Sigmoid colon (tissue), 4 donors: Measurements from ENCODE around the gene SPATA31D3.
"Not testable (repeated sequence)": the region's sequence is repeated elsewhere in the genome, so short reads cannot be mapped to it uniquely, and the experiment has no call there.

Experiments used
- EP300 ChIP-seq, 4 donors: sonication (generic); formaldehyde crosslinking; IDR thresholded peaks; one replicate each; pipeline ENCODE4 v1.6.1; 2017; ENCODE audit warnings: antibody characterized with exemption in 4 of 4
- POLR2A ChIP-seq, 2 donors: fragments of 450-650 bp; IDR thresholded peaks; one replicate each; pipeline ENCODE4 v1.6.1; 2016; ENCODE audit warnings: antibody characterized with exemption in 2 of 2, mild to moderate bottlenecking in 2 of 2, moderate library complexity in 2 of 2
- POLR2AphosphoS5 ChIP-seq, 4 donors: sonication (generic); formaldehyde crosslinking; IDR thresholded peaks; one replicate each; pipeline ENCODE4 v1.6.1; 2017; ENCODE audit warnings: antibody characterized with exemption in 4 of 4
- TF ChIP-seq, protein P1 (sequence below), 4 experiments: fragments of 450-650 bp in 3 of 4; fragments of 200-600 bp in 1 of 4; IDR thresholded peaks; one replicate each; pipeline ENCODE4 v1.5.1; 2016 to 2019; ENCODE audit warnings: antibody characterized with exemption in 4 of 4, mild to moderate bottlenecking in 3 of 4, moderate library complexity in 2 of 4

DNA sequence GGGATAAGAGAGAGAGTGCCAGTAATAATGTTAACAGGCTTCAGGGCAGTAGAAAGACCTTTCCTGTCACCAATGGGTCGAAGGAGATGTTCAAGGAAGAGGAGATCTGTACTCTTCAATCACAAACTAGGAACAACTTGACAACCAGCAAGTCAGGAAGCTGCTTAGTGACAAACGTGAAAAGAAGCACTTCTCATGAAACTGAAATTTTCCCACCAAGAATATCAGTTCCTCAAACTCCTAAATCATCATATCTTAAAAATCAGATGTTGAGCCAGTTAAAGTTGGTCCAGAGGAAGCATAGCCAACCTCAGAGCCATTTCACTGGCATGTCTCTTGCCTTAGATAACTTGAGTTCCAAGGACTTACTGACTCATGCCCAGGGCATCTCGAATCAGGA is 5.3 kb downstream of the SPATA31D3 start:
- not testable (repeated sequence) for TF ChIP-seq POLR2AphosphoS5, POLR2A, EP300 (IDR thresholded peaks at IDR 0.05)
- TF ChIP-seq, protein P1, sequence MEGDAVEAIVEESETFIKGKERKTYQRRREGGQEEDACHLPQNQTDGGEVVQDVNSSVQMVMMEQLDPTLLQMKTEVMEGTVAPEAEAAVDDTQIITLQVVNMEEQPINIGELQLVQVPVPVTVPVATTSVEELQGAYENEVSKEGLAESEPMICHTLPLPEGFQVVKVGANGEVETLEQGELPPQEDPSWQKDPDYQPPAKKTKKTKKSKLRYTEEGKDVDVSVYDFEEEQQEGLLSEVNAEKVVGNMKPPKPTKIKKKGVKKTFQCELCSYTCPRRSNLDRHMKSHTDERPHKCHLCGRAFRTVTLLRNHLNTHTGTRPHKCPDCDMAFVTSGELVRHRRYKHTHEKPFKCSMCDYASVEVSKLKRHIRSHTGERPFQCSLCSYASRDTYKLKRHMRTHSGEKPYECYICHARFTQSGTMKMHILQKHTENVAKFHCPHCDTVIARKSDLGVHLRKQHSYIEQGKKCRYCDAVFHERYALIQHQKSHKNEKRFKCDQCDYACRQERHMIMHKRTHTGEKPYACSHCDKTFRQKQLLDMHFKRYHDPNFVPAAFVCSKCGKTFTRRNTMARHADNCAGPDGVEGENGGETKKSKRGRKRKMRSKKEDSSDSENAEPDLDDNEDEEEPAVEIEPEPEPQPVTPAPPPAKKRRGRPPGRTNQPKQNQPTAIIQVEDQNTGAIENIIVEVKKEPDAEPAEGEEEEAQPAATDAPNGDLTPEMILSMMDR (IDR thresholded peaks at IDR 0.05), result not testable (repeated sequence)
